SK-N-SH (cell line): ENCODE data around the gene TSACC. TPM values are rescaled to one million over a fixed set of nuclear protein-coding genes. Genes with fewer than 3 reads are reported as not detected.

Experiments used
- CTCF ChIA-PET: fragments of 300-600, 350-600 bp; formaldehyde crosslinking; extraction: SDS; loops from one replicate; lab custom pipeline; 2021; lab: Yijun Ruan, JAX
- POLR2A ChIA-PET: fragments of 350-600 bp; sonication (Branson Sonifier 250); formaldehyde crosslinking; extraction: SDS; loops from one replicate; lab custom pipeline; 2020; ENCODE audit warnings: antibody characterized with exemption, inconsistent platforms; lab: Yijun Ruan, JAX
- DNase-seq: peaks from one replicate; pipeline ENCODE4 v3.0.0; 2012
- H2AFZ ChIP-seq: fragments of 200-600 bp; sonication (generic); 2 replicates; pipeline ENCODE4 v1.8.1; 2016; ENCODE audit warnings: antibody characterized with exemption, mild to moderate bottlenecking, low read depth
- H3F3A ChIP-seq: fragments of 200-600 bp; sonication (generic); replicated peaks from 2 replicates; pipeline ENCODE3; 2016; ENCODE audit warnings: antibody characterized with exemption, mild to moderate bottlenecking; ENCODE audit not compliant: insufficient read depth
- H3K27ac ChIP-seq, 2 experiments: fragments of 200-500 bp in 1 of 2; fragments of 200-600 bp in 1 of 2; sonication (Bioruptor generic) in 1 of 2; sonication (generic), shearing (Covaris generic) in 1 of 2; 2 replicates each; pipeline versions ENCODE4 v1.5.1 to v1.6.1; 2014 to 2016; ENCODE audit warnings: low read depth in 2 of 2, inconsistent platforms in 1 of 2, low read length in 1 of 2, mild to moderate bottlenecking in 1 of 2, mixed read lengths in 1 of 2
- H3K27me3 ChIP-seq: fragments of 200-600 bp; sonication (generic), shearing (Covaris generic); 2 replicates; pipeline ENCODE4 v1.6.1; 2016; ENCODE audit warnings: mixed run types; ENCODE audit not compliant: insufficient read depth
- H3K36me3 ChIP-seq, 2 experiments: fragments of 200-500 bp in 1 of 2; fragments of 200-600 bp in 1 of 2; sonication (Bioruptor generic) in 1 of 2; sonication (generic) in 1 of 2; replicated peaks in 1 of 2; 2 replicates each; pipeline versions ENCODE3 to v1.5.1; 2014 to 2016; ENCODE audit warnings: low read length in 1 of 2, mild to moderate bottlenecking in 1 of 2; ENCODE audit not compliant: insufficient read depth in 2 of 2, control insufficient read depth in 1 of 2
- H3K4me1 ChIP-seq, 2 experiments: fragments of 200-500 bp in 1 of 2; fragments of 200-600 bp in 1 of 2; sonication (Bioruptor generic) in 1 of 2; sonication (generic), shearing (Covaris generic) in 1 of 2; 2 replicates each; pipeline versions ENCODE4 v1.5.1 to v1.6.1; 2014 to 2016; ENCODE audit warnings: low read depth in 1 of 2, low read length in 1 of 2, mixed run types in 1 of 2; ENCODE audit not compliant: insufficient read depth in 2 of 2, control insufficient read depth in 1 of 2
- H3K4me2 ChIP-seq: fragments of 200-600 bp; sonication (generic), shearing (Covaris generic); 2 replicates; pipeline ENCODE4 v1.6.1; 2017; ENCODE audit warnings: mixed run types
- H3K4me3 ChIP-seq, 2 experiments: fragments of 200-500 bp in 1 of 2; fragments of 200-600 bp in 1 of 2; sonication (Bioruptor generic) in 1 of 2; sonication (generic), shearing (Covaris generic) in 1 of 2; 2 replicates each; pipeline versions ENCODE4 v1.5.1 to v1.8.1; 2014 to 2016; ENCODE audit warnings: low read depth in 2 of 2, inconsistent platforms in 1 of 2, low read length in 1 of 2, mild to moderate bottlenecking in 1 of 2, mixed read lengths in 1 of 2, moderate library complexity in 1 of 2
- H3K79me2 ChIP-seq: fragments of 200-600 bp; sonication (generic); 2 replicates; pipeline ENCODE4 v1.8.1; 2017; ENCODE audit warnings: mild to moderate bottlenecking; ENCODE audit not compliant: insufficient read depth
- H3K9ac ChIP-seq: fragments of 200-600 bp; sonication (generic); 2 replicates; pipeline ENCODE4 v1.6.1; 2017; ENCODE audit warnings: mixed run types
- H3K9me2 ChIP-seq: fragments of 200-600 bp; sonication (generic); 2 replicates; pipeline ENCODE4 v1.6.1; 2017; ENCODE audit warnings: mixed run types
- H3K9me3 ChIP-seq: fragments of 200-600 bp; sonication (generic); 2 replicates; pipeline ENCODE4 v1.6.1; 2017; ENCODE audit warnings: mixed run types, mild to moderate bottlenecking, moderate library complexity
- H4K20me1 ChIP-seq: fragments of 200-600 bp; sonication (generic); 2 replicates; pipeline ENCODE4 v1.6.1; 2017; ENCODE audit warnings: mild to moderate bottlenecking, mixed run types; ENCODE audit not compliant: insufficient read depth
- EP300 ChIP-seq, 2 experiments: IDR thresholded peaks; 2 replicates each; pipeline versions ENCODE4 v1.4.0 to v1.6.1; 2012; ENCODE audit warnings: borderline replicate concordance in 1 of 2, low read depth in 1 of 2, low read length in 1 of 2
- FOSL2 ChIP-seq: IDR thresholded peaks from 2 replicates; pipeline ENCODE4 v1.4.0; 2012; ENCODE audit warnings: low read depth, mild to moderate bottlenecking, moderate library complexity, borderline replicate concordance
- FOXJ3 ChIP-seq: sonication (generic); formaldehyde crosslinking; IDR thresholded peaks from 2 replicates; pipeline ENCODE4 v1.5.1; 2020; ENCODE audit warnings: mild to moderate bottlenecking, missing genetic modification reagents
- GATA2 ChIP-seq: sonication (generic); formaldehyde crosslinking; IDR thresholded peaks from 2 replicates; pipeline ENCODE4 v1.5.0; 2020; ENCODE audit warnings: mild to moderate bottlenecking, missing genetic modification reagents
- MEF2A ChIP-seq: IDR thresholded peaks from 2 replicates; pipeline ENCODE4 v1.4.0; 2012; ENCODE audit warnings: low read depth, borderline replicate concordance
- POLR2AphosphoS5 ChIP-seq: IDR thresholded peaks from 2 replicates; pipeline ENCODE4 v1.6.1; 2012; ENCODE audit warnings: low read depth, low read length
- RAD21 ChIP-seq: IDR thresholded peaks from 2 replicates; pipeline ENCODE4 v1.6.1; 2012; ENCODE audit warnings: mild to moderate bottlenecking, low read length
- RFX5 ChIP-seq: IDR thresholded peaks from 2 replicates; pipeline ENCODE4 v1.6.1; 2012; ENCODE audit warnings: mild to moderate bottlenecking, improper control_type of control experiment, low read length
- RXRA ChIP-seq: IDR thresholded peaks from 2 replicates; pipeline ENCODE4 v1.4.0; 2012; ENCODE audit warnings: low read depth, mild to moderate bottlenecking, borderline replicate concordance
- SMC3 ChIP-seq: IDR thresholded peaks from 2 replicates; pipeline ENCODE4 v1.6.1; 2012; ENCODE audit warnings: low read depth, low read length, improper control_type of control experiment
- TAF1 ChIP-seq: IDR thresholded peaks from 2 replicates; pipeline ENCODE4 v1.6.1; 2012; ENCODE audit warnings: low read depth, mild to moderate bottlenecking, low read length, moderate library complexity, borderline replicate concordance
- TCF12 ChIP-seq: IDR thresholded peaks from 2 replicates; pipeline ENCODE4 v1.4.0; 2012
- WGBS: methylation state at CpG from one replicate; pipeline ENCODE4 v1.1.6; 2017; ENCODE audit warnings: low lambda C conversion rate; 5-methylcytosine and 5-hydroxymethylcytosine counted together
- polyA plus RNA-seq, 3 experiments: library from polyadenylated mRNA; depleted of rRNA; stranded (reverse); fragments of >200 nt; gene quantifications; 2 replicates each; pipeline ENCODE4 v1.2.3, GENCODE V29; 2012
- TF ChIP-seq, protein P1 (sequence below): fragments of 150-350 bp; IDR thresholded peaks from 2 replicates; pipeline ENCODE4 v1.6.1; 2016; ENCODE audit warnings: mild to moderate bottlenecking, low read depth, low read length
- TF ChIP-seq, protein P2 (sequence below): IDR thresholded peaks from 2 replicates; pipeline ENCODE4 v1.4.0; 2012; ENCODE audit warnings: low read depth, borderline replicate concordance
- TF ChIP-seq, protein P3 (sequence below): IDR thresholded peaks from 2 replicates; pipeline ENCODE4 v1.4.0; 2012; ENCODE audit warnings: low read depth
- TF ChIP-seq, protein P4 (sequence below): IDR thresholded peaks from 2 replicates; pipeline ENCODE4 v1.4.0; 2012; ENCODE audit warnings: low read depth, borderline replicate concordance

TSACC gene
- polyA plus RNA-seq, 1 of the 3 experiments (the other 2 are of a cell fraction): 1.5 TPM

DNA sequence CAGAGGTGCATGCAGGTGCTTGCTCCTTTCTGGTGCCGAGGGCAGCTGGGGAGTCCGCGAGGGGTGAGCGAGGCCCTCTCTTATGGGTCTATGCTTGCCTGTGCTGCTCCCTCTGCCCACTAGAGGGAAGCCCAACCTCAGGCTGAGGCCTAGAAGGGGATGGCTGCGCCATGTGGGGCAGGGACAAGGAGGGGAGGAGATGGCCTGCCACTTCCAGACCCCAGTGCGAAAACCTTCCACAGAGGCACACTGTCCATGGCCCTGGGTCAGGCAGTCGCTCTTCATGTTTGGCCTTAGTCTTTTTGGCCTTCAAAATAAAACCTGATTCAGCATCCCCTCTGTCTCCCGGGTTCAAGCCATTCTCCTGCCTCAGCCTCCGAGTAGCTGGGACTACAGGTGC lies 44.7 kb downstream of the TSACC start (continued):
- no peak for TF ChIP-seq EP300 (IDR thresholded peaks at IDR 0.05; ENCODE audit: borderline replicate concordance in 1 of 2, low read depth in 1 of 2, low read length in 1 of 2)
- TF ChIP-seq TCF12: no peak
- TF ChIP-seq RAD21: peak; percentile 86
- TF ChIP-seq, protein P1, sequence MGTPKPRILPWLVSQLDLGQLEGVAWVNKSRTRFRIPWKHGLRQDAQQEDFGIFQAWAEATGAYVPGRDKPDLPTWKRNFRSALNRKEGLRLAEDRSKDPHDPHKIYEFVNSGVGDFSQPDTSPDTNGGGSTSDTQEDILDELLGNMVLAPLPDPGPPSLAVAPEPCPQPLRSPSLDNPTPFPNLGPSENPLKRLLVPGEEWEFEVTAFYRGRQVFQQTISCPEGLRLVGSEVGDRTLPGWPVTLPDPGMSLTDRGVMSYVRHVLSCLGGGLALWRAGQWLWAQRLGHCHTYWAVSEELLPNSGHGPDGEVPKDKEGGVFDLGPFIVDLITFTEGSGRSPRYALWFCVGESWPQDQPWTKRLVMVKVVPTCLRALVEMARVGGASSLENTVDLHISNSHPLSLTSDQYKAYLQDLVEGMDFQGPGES: no peak
- no peak for TF ChIP-seq TAF1

DNA sequence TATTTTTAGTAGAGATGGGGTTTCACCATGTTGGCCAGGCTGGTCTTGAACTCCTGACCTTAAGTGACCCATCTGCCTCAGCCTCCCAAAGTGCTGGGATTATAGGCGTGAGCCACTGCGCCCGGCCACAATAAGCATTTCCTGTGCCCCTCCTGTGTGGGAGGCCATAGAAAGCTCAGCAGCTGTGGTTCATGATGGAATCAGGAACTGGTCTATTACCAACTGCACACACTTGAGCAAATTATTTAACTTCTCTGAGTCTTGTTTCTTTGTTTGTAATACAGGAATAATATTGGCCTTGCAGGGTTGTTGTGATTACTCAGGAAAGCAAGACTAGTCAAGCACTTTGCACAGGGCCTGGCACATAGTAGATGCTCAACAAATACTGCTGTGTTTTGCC lies 45.7 kb downstream of the TSACC start:
- peaks cover 5 to 6% of the 10 kb centered on the region in 2 experiments; a peak in 2 of 4 replicates for H3K4me1 ChIP-seq
- H2AFZ ChIP-seq: no peak overlapping the region
- H3K27ac ChIP-seq: no peak overlapping the region
- no peak for TF ChIP-seq GATA2
- TF ChIP-seq, protein P2, sequence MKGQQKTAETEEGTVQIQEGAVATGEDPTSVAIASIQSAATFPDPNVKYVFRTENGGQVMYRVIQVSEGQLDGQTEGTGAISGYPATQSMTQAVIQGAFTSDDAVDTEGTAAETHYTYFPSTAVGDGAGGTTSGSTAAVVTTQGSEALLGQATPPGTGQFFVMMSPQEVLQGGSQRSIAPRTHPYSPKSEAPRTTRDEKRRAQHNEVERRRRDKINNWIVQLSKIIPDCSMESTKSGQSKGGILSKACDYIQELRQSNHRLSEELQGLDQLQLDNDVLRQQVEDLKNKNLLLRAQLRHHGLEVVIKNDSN: no peak
- no peak for TF ChIP-seq RAD21
- no peak for TF ChIP-seq POLR2AphosphoS5
- no peak for TF ChIP-seq RFX5
- no peak for TF ChIP-seq EP300 (IDR thresholded peaks at IDR 0.05; ENCODE audit: borderline replicate concordance in 1 of 2, low read depth in 1 of 2, low read length in 1 of 2)
- TF ChIP-seq TCF12: no peak
- no peak for TF ChIP-seq FOSL2
- no peak for TF ChIP-seq SMC3
- TF ChIP-seq, protein P3, sequence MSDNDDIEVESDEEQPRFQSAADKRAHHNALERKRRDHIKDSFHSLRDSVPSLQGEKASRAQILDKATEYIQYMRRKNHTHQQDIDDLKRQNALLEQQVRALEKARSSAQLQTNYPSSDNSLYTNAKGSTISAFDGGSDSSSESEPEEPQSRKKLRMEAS: no peak
- TF ChIP-seq FOXJ3 (CRISPR knock-in tag): no peak
- TF ChIP-seq, protein P4, sequence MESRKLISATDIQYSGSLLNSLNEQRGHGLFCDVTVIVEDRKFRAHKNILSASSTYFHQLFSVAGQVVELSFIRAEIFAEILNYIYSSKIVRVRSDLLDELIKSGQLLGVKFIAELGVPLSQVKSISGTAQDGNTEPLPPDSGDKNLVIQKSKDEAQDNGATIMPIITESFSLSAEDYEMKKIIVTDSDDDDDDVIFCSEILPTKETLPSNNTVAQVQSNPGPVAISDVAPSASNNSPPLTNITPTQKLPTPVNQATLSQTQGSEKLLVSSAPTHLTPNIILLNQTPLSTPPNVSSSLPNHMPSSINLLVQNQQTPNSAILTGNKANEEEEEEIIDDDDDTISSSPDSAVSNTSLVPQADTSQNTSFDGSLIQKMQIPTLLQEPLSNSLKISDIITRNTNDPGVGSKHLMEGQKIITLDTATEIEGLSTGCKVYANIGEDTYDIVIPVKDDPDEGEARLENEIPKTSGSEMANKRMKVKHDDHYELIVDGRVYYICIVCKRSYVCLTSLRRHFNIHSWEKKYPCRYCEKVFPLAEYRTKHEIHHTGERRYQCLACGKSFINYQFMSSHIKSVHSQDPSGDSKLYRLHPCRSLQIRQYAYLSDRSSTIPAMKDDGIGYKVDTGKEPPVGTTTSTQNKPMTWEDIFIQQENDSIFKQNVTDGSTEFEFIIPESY: no peak
- TF ChIP-seq RXRA: no peak
- no peak for TF ChIP-seq MEF2A
- H4K20me1 ChIP-seq: no peaks in the 10 kb centered on the region
- ChIA-PET POLR2A (no interaction called here), CTCF (interaction anchor here (0.7 to 12.4 kb wide), 15 partner anchors 8 to 224 kb away, joined by 3 to 412 read pairs (median 5); partner anchors contain the start of gene RHBG)
- DNase-seq: no peak
- H3K4me3 ChIP-seq: no peak overlapping the region
- no peak overlapping the region for H3K9ac ChIP-seq
- no peaks in the 10 kb centered on the region for H3K36me3 ChIP-seq
- H3K27me3 ChIP-seq: no peaks in the 10 kb centered on the region
- H3K9me3 ChIP-seq: no peaks in the 10 kb centered on the region
- no peak overlapping the region for H3K4me2 ChIP-seq
- no peaks in the 10 kb centered on the region for H3F3A ChIP-seq
- H3K79me2 ChIP-seq: no peaks in the 10 kb centered on the region
- no peaks in the 10 kb centered on the region for H3K9me2 ChIP-seq
- 79% methylated on average over 3 of the region's 3 CpGs for WGBS
